Psoas muscle (tissue), 8 donors: ENCODE measurements around the gene CALCA. TPM values are rescaled to one million over a fixed set of nuclear protein-coding genes. Genes with fewer than 3 reads are reported as not detected.

ENCODE experiments used
- ATAC-seq, 4 donors: fragments of 200-7000 bp; cut with Tn5 transposase; one replicate each; pipeline ENCODE4 v1.9.1; 2020; ENCODE audit warnings: moderate library complexity in 3 of 4, mild to moderate bottlenecking in 2 of 4
- DNase-seq, 2 donors: peaks; one replicate each; pipeline ENCODE4 v3.0.0-alpha.2; 2020
- H3K27ac ChIP-seq: fragments of 200-600 bp; one replicate; pipeline ENCODE4 v1.8.0; 2022
- H3K27me3 ChIP-seq, 3 donors: fragments of 200-600 bp in 1 of 3; one replicate each; pipeline versions ENCODE4 v1.6.1 to v1.8.0; 2013 to 2022; ENCODE audit warnings: low read length in 2 of 3, mild to moderate bottlenecking in 2 of 3, moderate library complexity in 1 of 3; ENCODE audit not compliant: insufficient read depth in 3 of 3
- H3K36me3 ChIP-seq, 2 donors: fragments of 200-600 bp in 1 of 2; one replicate each; pipeline versions ENCODE4 v1.6.1 to v1.8.0; 2013 to 2022; ENCODE audit warnings: low read depth in 1 of 2, mild to moderate bottlenecking in 1 of 2, moderate library complexity in 1 of 2; ENCODE audit not compliant: insufficient read depth in 1 of 2
- H3K4me1 ChIP-seq: fragments of 200-600 bp; one replicate; pipeline ENCODE4 v1.8.0; 2022
- H3K4me3 ChIP-seq: fragments of 200-600 bp; one replicate; pipeline ENCODE4 v1.8.0; 2022; ENCODE audit warnings: mild to moderate bottlenecking
- H3K9me3 ChIP-seq: fragments of 200-600 bp; one replicate; pipeline ENCODE4 v1.8.0; 2022
- CTCF ChIP-seq: fragments of 200-600 bp; IDR thresholded peaks from one replicate; pipeline ENCODE4 v1.8.0; 2022; ENCODE audit warnings: antibody characterized with exemption
- WGBS, 3 donors: extraction: QIAGEN DNeasy Blood & Tissue Kit; methylation state at CpG; one replicate each; pipeline versions ENCODE4 v1.1.6 to v1.1.7; 2013; 5-methylcytosine and 5-hydroxymethylcytosine counted together
- intact Hi-C, 2 donors: fragments of 100-400 bp; cut with DNase I; formaldehyde crosslinking; loops; one replicate each; pipeline versions ENCODE4 v1.11.0 to v1.14.2; 2022
- polyA plus RNA-seq, 3 donors: library from polyadenylated mRNA; stranded (reverse); fragments of 200-250 nt; gene quantifications; one replicate each; pipeline ENCODE4 v1.2.3, GENCODE V29; 2013
- total RNA-seq, 4 donors: library from RNA; stranded (reverse); fragmentation: NEBNext Ultra II Directional in 2 of 4; extraction: Animal tissue kit (Norgen Biotek cat#: 25700) in 2 of 4; gene quantifications; one replicate each; pipeline versions ENCODE4 v1.2.1 to v1.2.4, GENCODE V29; 2021 to 2023
- donor health status: healthy with polysubstance abuse.
- donor health status: DM: no; HTN: no; CAD: no; lungs with moderate emphysema.
- donor health status: Bipolar disorder and iron deficiency.
- donor health status: healthy.
- donor health status: DM: yes; HTN: yes; CAD: no.
- donor health status: DM: no; HTN: no; CAD: no.
- donor health status: DM: no; HTN: no; CAD: no.
- donor health status: DM: yes; HTN: yes; CAD: no.

The CALCA gene
- total and polyA plus RNA-seq, 7 donors, result 0.34 to 3.9 (median 3.0) TPM; not detected in 4

GRCh38 chr11:14949437-14950147 is 22.6 kb downstream of the CALCA start:
- Histone ChIP-seq H3K27ac (no peak overlapping the region), H3K4me3 (no peak overlapping the region), H3K9me3 (no peaks in the 10 kb centered on the region), H3K27me3 (no peaks in the 10 kb centered on the region), H3K36me3 (no peaks in the 10 kb centered on the region), H3K4me1 (no peaks in the 10 kb centered on the region)
- intact Hi-C loops, result no loop called here
- no peak for TF ChIP-seq CTCF
- no peak for ATAC-seq
- WGBS, 3 donors, result 75 to 82% (median 78%) methylated on average over 4 of the region's 4 CpGs
- no peak for DNase-seq

- no peaks in the 10 kb centered on the region for H3K36me3 ChIP-seq
- H3K4me1 ChIP-seq, result no peaks in the 10 kb centered on the region
- no peaks in the 10 kb centered on the region for H3K27me3 ChIP-seq
- no peak for DNase-seq
- no peak overlapping the region for H3K27ac ChIP-seq
- no peak overlapping the region for H3K4me3 ChIP-seq
- intact Hi-C loops, result no loop called here
- no peak for ATAC-seq
- H3K9me3 ChIP-seq, result no peaks in the 10 kb centered on the region
- no peak for TF ChIP-seq CTCF
- WGBS, 3 donors, result 24 to 47% (median 27%) methylated on average over 3 of the region's 3 CpGs
Measured at GRCh38 chr11:14942745-14943144, 29.4 kb downstream of the CALCA start.

GRCh38 chr11:14938936-14939335 is 33.2 kb downstream of the CALCA start:
- intact Hi-C loops, result no loop called here
- H3K36me3 ChIP-seq, result no peaks in the 10 kb centered on the region
- 33 to 38% (median 38%) methylated on average over 1 of the region's 1 CpG for WGBS, 3 donors

GRCh38 chr11:14934641-14935351 is 37.4 kb downstream of the CALCA start:
- Histone ChIP-seq H3K27me3 (no peaks in the 10 kb centered on the region), H3K9me3 (no peaks in the 10 kb centered on the region), H3K4me3 (no peak overlapping the region), H3K36me3 (no peaks in the 10 kb centered on the region), H3K27ac (no peak overlapping the region), H3K4me1 (no peaks in the 10 kb centered on the region)
- ATAC-seq (no peak), DNase-seq (no peak)
- intact Hi-C loops, result no loop called here
- no peak for TF ChIP-seq CTCF
- 54 to 95% (median 89%) methylated on average over 1 of the region's 1 CpG for WGBS, 3 donors

More at GRCh38 chr11:14938936-14939335, 33.2 kb downstream of the CALCA start:
- Histone ChIP-seq H3K9me3 (no peaks in the 10 kb centered on the region), H3K27ac (no peak overlapping the region), H3K4me3 (no peak overlapping the region), H3K4me1 (no peaks in the 10 kb centered on the region), H3K27me3 (no peaks in the 10 kb centered on the region)
- DNase-seq (no peak), ATAC-seq (no peak)
- TF ChIP-seq CTCF, result no peak
